ENCODE data around the gene RTN4IP1. TPM values are rescaled to one million over a fixed set of nuclear protein-coding genes. Genes with fewer than 3 reads are reported as not detected.

Gene RTN4IP1
- total RNA-seq, 1 experiment from 2014 or later: 19.2 TPM

DNA sequence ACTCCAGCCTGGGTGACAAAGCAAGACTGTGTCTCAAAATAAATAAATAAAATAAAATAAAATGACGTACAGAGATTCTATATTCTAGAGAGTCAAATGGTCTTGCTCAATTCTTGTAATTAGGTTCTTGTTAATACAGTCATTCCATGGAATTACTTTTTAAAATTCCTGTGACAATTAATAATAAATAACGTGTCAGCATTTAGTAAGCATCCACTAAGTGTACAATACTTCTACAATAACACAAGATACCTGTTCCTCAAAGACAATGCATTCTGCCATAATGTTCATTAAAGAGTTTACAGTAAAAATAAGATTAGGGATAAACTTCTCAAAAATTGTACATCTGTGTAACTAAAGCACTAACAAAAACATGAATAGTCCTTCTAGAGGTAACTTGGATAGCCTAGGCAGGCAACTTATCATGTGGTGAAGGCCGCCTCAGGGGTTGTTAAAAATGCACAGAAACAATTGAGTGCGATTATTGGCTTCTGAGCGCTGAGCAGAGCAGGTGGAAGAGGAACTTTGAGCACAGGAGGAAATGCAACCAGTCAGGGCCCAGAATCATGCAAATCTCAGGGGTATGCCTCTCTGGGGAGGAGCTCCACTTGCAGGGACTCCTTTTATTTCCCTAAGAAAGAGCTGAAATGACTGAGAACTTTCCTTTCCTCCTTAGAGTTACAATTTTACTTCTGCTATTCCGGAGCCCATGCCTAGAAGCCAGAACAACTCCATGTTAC lies 37.2 kb upstream of the RTN4IP1 start (continued):
- TF ChIP-seq, protein P1, sequence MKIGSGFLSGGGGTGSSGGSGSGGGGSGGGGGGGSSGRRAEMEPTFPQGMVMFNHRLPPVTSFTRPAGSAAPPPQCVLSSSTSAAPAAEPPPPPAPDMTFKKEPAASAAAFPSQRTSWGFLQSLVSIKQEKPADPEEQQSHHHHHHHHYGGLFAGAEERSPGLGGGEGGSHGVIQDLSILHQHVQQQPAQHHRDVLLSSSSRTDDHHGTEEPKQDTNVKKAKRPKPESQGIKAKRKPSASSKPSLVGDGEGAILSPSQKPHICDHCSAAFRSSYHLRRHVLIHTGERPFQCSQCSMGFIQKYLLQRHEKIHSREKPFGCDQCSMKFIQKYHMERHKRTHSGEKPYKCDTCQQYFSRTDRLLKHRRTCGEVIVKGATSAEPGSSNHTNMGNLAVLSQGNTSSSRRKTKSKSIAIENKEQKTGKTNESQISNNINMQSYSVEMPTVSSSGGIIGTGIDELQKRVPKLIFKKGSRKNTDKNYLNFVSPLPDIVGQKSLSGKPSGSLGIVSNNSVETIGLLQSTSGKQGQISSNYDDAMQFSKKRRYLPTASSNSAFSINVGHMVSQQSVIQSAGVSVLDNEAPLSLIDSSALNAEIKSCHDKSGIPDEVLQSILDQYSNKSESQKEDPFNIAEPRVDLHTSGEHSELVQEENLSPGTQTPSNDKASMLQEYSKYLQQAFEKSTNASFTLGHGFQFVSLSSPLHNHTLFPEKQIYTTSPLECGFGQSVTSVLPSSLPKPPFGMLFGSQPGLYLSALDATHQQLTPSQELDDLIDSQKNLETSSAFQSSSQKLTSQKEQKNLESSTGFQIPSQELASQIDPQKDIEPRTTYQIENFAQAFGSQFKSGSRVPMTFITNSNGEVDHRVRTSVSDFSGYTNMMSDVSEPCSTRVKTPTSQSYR (CRISPR knock-in tag; IDR thresholded peaks at IDR 0.05): no peak
- no peak for TF ChIP-seq JAZF1 (CRISPR knock-in tag; IDR thresholded peaks at IDR 0.05)
- TF ChIP-seq ZNF121 (CRISPR knock-in tag; IDR thresholded peaks at IDR 0.05): no peak
- peak; percentile 45; the same call in 1 of the 2 replicates for TF ChIP-seq CREM (CRISPR knock-in tag; IDR thresholded peaks at IDR 0.05)
- TF ChIP-seq ZNF317 (CRISPR knock-in tag; IDR thresholded peaks at IDR 0.05; ENCODE audit: borderline replicate concordance, low read depth): no peak
- TF ChIP-seq, protein P2, sequence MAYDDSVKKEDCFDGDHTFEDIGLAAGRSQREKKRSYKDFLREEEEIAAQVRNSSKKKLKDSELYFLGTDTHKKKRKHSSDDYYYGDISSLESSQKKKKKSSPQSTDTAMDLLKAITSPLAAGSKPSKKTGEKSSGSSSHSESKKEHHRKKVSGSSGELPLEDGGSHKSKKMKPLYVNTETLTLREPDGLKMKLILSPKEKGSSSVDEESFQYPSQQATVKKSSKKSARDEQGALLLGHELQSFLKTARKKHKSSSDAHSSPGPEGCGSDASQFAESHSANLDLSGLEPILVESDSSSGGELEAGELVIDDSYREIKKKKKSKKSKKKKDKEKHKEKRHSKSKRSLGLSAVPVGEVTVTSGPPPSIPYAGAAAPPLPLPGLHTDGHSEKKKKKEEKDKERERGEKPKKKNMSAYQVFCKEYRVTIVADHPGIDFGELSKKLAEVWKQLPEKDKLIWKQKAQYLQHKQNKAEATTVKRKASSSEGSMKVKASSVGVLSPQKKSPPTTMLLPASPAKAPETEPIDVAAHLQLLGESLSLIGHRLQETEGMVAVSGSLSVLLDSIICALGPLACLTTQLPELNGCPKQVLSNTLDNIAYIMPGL (CRISPR knock-in tag; IDR thresholded peaks at IDR 0.05): no peak

DNA sequence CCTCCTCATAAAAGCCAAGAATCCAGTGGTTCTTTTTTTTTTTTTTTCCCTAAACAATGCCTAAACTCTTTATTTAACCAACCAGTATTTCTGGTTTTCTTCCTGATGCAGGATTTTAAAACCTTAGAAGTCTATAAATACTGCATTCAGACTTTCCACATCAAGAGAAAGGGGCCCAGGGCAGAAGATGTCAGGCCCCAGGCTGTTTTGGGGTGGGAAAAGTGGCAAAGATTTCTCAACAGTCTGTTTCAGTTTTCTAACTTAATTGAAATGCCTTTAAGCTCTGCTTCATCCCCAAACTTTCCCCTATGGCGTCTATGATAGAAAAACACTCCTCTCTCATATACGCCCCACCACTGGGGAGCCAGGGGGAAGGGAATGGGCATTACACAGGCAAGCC lies 33.2 kb upstream of the RTN4IP1 start:
- POLR2A ChIA-PET: no interaction called here
- Mint-ChIP-seq H3K36me3 (peaks cover 69% of the 10 kb centered on the region), H3K4me1 (peaks cover 41% of the 10 kb centered on the region), H3K27me3 (ENCODE audit: low read depth) (no peaks in the 10 kb centered on the region), H3K27ac (no peak overlapping the region), H3K4me3 (no peak overlapping the region), H3K9me3 (peaks cover 20% of the 10 kb centered on the region)
- no peak for ATAC-seq
- CTCF ChIA-PET: no interaction called here
- TF ChIP-seq, protein P3, sequence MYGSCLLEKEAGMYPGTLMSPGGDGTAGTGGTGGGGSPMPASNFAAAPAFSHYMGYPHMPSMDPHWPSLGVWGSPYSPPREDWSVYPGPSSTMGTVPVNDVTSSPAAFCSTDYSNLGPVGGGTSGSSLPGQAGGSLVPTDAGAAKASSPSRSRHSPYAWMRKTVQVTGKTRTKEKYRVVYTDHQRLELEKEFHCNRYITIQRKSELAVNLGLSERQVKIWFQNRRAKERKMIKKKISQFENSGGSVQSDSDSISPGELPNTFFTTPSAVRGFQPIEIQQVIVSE (CRISPR knock-in tag; IDR thresholded peaks at IDR 0.05; ENCODE audit: borderline replicate concordance): no peak
- TF ChIP-seq JAZF1 (CRISPR knock-in tag; IDR thresholded peaks at IDR 0.05) (no peak), FOXJ3 (CRISPR knock-in tag; IDR thresholded peaks at IDR 0.05; ENCODE audit: borderline replicate concordance) (no peak)
- DNase-seq (ENCODE audit: low spot score): no peak

DNA sequence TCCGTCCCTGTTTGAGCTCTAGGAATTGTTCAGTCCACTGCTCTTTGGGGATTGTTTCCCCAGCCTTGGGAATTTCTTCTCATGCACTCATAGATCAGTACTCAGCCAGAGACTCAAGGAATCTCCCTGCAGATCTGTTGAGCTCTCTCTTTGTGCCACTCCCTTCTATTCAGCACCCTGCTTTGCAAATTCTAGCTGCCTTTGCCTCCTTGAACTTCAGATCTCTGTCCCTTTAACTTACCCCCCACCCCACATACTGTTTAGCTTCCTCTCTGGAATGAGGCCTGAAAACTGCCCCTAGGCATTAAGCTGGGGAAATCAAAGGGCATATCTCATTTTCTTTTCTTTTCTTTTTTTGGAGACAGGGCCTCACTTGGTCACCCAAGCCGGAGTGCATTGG lies 30.6 kb upstream of the RTN4IP1 start:
- Mint-ChIP-seq H3K27me3 (ENCODE audit: low read depth) (no peaks in the 10 kb centered on the region), H3K9me3 (peaks cover 20% of the 10 kb centered on the region), H3K4me1 (peaks cover 26% of the 10 kb centered on the region), H3K36me3 (peaks cover 81% of the 10 kb centered on the region), H3K4me3 (no peak overlapping the region), H3K27ac (peak overlapping the region; percentile 34)
- ChIA-PET POLR2A (interaction anchor here (0.7 kb wide), 1 partner anchor 170 kb away, joined by 4 read pairs; no protein-coding TSS in a partner anchor), CTCF (interaction anchor here (0.9 to 1.6 kb wide), 5 partner anchors 34 to 338 kb away, joined by 3 to 7 read pairs (median 5); no protein-coding TSS in a partner anchor)
- DNase-seq (ENCODE audit: low spot score) (no peak), ATAC-seq (peak; percentile 85)
- no peak for TF ChIP-seq CBFB (CRISPR knock-in tag; IDR thresholded peaks at IDR 0.05; ENCODE audit: low read depth)
- TF ChIP-seq, protein P4, sequence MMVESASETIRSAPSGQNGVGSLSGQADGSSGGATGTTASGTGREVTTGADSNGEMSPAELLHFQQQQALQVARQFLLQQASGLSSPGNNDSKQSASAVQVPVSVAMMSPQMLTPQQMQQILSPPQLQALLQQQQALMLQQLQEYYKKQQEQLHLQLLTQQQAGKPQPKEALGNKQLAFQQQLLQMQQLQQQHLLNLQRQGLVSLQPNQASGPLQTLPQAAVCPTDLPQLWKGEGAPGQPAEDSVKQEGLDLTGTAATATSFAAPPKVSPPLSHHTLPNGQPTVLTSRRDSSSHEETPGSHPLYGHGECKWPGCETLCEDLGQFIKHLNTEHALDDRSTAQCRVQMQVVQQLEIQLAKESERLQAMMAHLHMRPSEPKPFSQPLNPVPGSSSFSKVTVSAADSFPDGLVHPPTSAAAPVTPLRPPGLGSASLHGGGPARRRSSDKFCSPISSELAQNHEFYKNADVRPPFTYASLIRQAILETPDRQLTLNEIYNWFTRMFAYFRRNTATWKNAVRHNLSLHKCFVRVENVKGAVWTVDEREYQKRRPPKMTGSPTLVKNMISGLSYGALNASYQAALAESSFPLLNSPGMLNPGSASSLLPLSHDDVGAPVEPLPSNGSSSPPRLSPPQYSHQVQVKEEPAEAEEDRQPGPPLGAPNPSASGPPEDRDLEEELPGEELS (CRISPR knock-in tag; IDR thresholded peaks at IDR 0.05): no peak
- TF ChIP-seq, protein P5, sequence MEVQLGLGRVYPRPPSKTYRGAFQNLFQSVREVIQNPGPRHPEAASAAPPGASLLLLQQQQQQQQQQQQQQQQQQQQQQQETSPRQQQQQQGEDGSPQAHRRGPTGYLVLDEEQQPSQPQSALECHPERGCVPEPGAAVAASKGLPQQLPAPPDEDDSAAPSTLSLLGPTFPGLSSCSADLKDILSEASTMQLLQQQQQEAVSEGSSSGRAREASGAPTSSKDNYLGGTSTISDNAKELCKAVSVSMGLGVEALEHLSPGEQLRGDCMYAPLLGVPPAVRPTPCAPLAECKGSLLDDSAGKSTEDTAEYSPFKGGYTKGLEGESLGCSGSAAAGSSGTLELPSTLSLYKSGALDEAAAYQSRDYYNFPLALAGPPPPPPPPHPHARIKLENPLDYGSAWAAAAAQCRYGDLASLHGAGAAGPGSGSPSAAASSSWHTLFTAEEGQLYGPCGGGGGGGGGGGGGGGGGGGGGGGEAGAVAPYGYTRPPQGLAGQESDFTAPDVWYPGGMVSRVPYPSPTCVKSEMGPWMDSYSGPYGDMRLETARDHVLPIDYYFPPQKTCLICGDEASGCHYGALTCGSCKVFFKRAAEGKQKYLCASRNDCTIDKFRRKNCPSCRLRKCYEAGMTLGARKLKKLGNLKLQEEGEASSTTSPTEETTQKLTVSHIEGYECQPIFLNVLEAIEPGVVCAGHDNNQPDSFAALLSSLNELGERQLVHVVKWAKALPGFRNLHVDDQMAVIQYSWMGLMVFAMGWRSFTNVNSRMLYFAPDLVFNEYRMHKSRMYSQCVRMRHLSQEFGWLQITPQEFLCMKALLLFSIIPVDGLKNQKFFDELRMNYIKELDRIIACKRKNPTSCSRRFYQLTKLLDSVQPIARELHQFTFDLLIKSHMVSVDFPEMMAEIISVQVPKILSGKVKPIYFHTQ (CRISPR knock-in tag; IDR thresholded peaks at IDR 0.05): no peak
- TF ChIP-seq GRHL2 (CRISPR knock-in tag; IDR thresholded peaks at IDR 0.05; ENCODE audit: insufficient replicate concordance, severe bottlenecking): no peak

Data from WTC11 (cell line).